GM23248 (cell line): Measurements from ENCODE around the gene RBM28. TPM values are rescaled to one million over a fixed set of nuclear protein-coding genes. Genes with fewer than 3 reads are reported as not detected.

ENCODE experiments used
- DNase-seq: peaks from one replicate; pipeline ENCODE4 v3.0.0-alpha.2; 2015
- H2AFZ ChIP-seq: fragments of 200-600 bp; sonication (generic); 2 replicates; pipeline ENCODE4 v1.6.1; 2016; ENCODE audit warnings: antibody characterized with exemption
- H3F3A ChIP-seq: fragments of 200-600 bp; sonication (generic); 2 replicates; pipeline ENCODE4 v1.6.1; 2016; ENCODE audit warnings: mild to moderate bottlenecking, antibody characterized with exemption, mixed run types; ENCODE audit not compliant: insufficient read depth
- H3K27ac ChIP-seq: fragments of 200-600 bp; sonication (generic); 2 replicates; pipeline ENCODE4 v1.5.1; 2016; ENCODE audit warnings: mild to moderate bottlenecking
- H3K27me3 ChIP-seq: fragments of 200-600 bp; sonication (generic); replicated peaks from 2 replicates; pipeline ENCODE4 v1.6.1; 2016; ENCODE audit warnings: mild to moderate bottlenecking; ENCODE audit not compliant: insufficient read depth
- H3K36me3 ChIP-seq: fragments of 200-600 bp; sonication (generic); 2 replicates; pipeline ENCODE4 v1.6.1; 2016; ENCODE audit warnings: low read depth, mild to moderate bottlenecking
- H3K4me1 ChIP-seq: fragments of 200-600 bp; sonication (generic); 2 replicates; pipeline ENCODE4 v1.6.1; 2016; ENCODE audit warnings: mild to moderate bottlenecking; ENCODE audit not compliant: insufficient read depth
- H3K4me2 ChIP-seq: fragments of 200-600 bp; sonication (generic); one replicate; pipeline ENCODE4 v1.6.1; 2016; ENCODE audit warnings: mild to moderate bottlenecking; ENCODE audit not compliant: unreplicated experiment
- H3K4me3 ChIP-seq: fragments of 200-600 bp; sonication (generic); 2 replicates; pipeline ENCODE4 v1.5.1; 2016; ENCODE audit warnings: mild to moderate bottlenecking
- H3K79me2 ChIP-seq: fragments of 200-600 bp; sonication (generic); 2 replicates; pipeline ENCODE4 v1.6.1; 2016; ENCODE audit warnings: mild to moderate bottlenecking; ENCODE audit not compliant: insufficient read depth
- H3K9ac ChIP-seq: fragments of 200-600 bp; sonication (generic); 2 replicates; pipeline ENCODE4 v1.6.1; 2016; ENCODE audit warnings: mild to moderate bottlenecking
- H3K9me2 ChIP-seq: fragments of 200-600 bp; sonication (generic); 2 replicates; pipeline ENCODE4 v1.6.1; 2016; ENCODE audit warnings: mixed run types, mild to moderate bottlenecking, moderate library complexity; ENCODE audit not compliant: insufficient read depth
- H3K9me3 ChIP-seq: fragments of 200-600 bp; sonication (generic); one replicate; pipeline ENCODE4 v1.6.1; 2017; ENCODE audit warnings: low read depth
- H4K20me1 ChIP-seq: fragments of 200-600 bp; sonication (generic); 2 replicates; pipeline ENCODE4 v1.6.0; 2016; ENCODE audit not compliant: insufficient read depth
- EZH2 ChIP-seq: fragments of 200-600 bp; sonication (generic); IDR thresholded peaks from 2 replicates; pipeline ENCODE4 v1.6.1; 2018; ENCODE audit warnings: antibody characterized with exemption, mild to moderate bottlenecking; ENCODE audit not compliant: insufficient read depth, poor library complexity, severe bottlenecking
- EZH2phosphoT487 ChIP-seq: fragments of 200-600 bp; sonication (generic); IDR thresholded peaks from 2 replicates; pipeline ENCODE4 v1.6.1; 2018; ENCODE audit warnings: antibody characterized with exemption, moderate library complexity, mild to moderate bottlenecking, low read depth; ENCODE audit not compliant: insufficient read depth
- WGBS, 2 experiments: methylation state at CpG; one replicate each; pipeline ENCODE4 v1.1.6; 2015 to 2017; ENCODE audit warnings: low lambda C conversion rate in 2 of 2, low coverage in 1 of 2; ENCODE audit errors: missing lambda C conversion rate in 2 of 2; 5-methylcytosine and 5-hydroxymethylcytosine counted together
- in situ Hi-C: fragments of 300-500 bp; cut with MboI; formaldehyde crosslinking; loops from 2 replicates; pipeline ENCODE4 v1.15.0; 2020
- polyA plus RNA-seq: library from polyadenylated mRNA; unstranded; fragments of >200 nt; fragmentation: Nextera tagmentation; extraction: Ambion mirVana; gene quantifications from 2 replicates; pipeline ENCODE4 v1.2.1, GENCODE V29; 2016
- total RNA-seq: library from RNA; depleted of rRNA; stranded (reverse); fragments of >200 nt; shearing (Covaris generic); gene quantifications from 2 replicates; pipeline ENCODE4 v1.2.3, GENCODE V29; 2014

The RBM28 gene
- total and polyA plus RNA-seq, 2 experiments from 2014 or later = 18.9 to 25.7 TPM

DNA sequence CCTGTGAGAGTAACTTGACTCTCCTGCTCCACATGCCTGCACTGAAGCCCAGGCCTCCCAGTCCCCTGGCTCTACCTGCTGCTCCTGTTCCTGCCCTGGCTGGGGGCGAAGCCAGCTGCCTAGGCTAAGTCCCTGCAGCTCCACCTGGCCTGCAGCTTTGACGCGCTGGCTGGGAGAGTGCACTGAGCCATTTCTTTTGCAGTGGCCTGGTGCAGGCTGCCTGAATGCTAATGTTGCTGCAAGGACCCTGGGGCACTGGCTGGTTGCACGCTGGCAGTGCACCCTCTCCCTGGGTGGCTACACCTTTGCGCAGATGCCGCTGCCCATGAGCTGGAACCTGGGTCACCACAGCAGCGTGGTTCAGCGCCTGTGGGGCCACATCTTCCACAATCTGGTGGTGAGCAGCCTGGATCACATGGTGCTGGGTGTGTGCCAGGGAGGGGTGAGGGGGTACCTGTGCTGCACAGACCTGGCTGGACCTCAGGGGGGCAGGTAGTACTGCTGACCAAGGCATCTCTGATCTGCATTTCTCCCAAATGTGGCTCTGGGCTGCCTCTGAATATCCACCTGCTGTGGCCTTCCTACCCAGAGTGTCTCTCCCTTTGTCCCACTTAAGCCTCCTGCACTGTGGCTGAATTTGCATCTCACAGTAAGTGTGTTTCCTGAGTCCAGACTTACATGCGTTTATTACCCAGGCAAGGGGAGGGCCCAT, 46.1 kb upstream of the RBM28 start:
- H3K79me2 ChIP-seq = no peaks in the 10 kb centered on the region
- no peaks in the 10 kb centered on the region for H3K36me3 ChIP-seq
- no peaks in the 10 kb centered on the region for H4K20me1 ChIP-seq
- H3F3A ChIP-seq = 0 out of 2 replicates have a peak, but pooled peaks cover 7% of the 10 kb centered on the region
- H3K4me3 ChIP-seq = no peak overlapping the region
- H3K9ac ChIP-seq = no peak overlapping the region
- TF ChIP-seq EZH2 = no peak
- TF ChIP-seq EZH2phosphoT487 = no peak
- H3K9me2 ChIP-seq = no peaks in the 10 kb centered on the region
- H3K4me1 ChIP-seq = no peaks in the 10 kb centered on the region
- no peak for DNase-seq
- in situ Hi-C loops = no loop called here
- H2AFZ ChIP-seq = no peak overlapping the region
- 75 to 79% methylated on average over 9 of the region's 9 CpGs for WGBS, 2 experiments
- H3K27me3 ChIP-seq = no peaks in the 10 kb centered on the region
- H3K9me3 ChIP-seq = no peaks in the 10 kb centered on the region
- H3K27ac ChIP-seq = no peak overlapping the region
- H3K4me2 ChIP-seq = no peak overlapping the region

DNA sequence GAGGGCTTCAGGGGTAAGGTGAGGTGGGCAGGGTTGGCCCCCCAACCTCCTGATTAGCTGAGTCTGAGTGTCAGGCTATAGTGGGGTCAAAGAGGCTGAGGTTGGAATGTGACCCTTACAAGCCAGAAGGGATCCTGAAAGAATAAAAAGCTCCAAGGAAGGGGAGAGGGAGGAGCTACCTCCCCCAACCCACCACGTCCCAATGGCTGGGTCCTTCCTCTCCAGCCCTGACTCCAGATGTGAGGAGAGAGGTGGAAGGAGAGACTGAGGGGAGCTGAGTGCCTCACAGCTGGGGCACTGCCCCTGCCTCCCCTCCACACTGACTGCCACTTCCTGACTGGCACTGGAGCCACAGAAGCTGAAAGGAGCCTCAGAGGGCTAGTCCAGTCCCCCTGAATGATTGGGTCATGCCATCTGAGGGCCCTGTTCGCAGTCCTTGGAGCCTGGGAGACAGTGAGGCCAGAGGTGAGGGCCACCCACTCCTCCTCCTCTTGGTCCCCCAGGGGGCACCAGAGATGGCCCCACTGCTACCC, 45.4 kb upstream of the RBM28 start:
- no peaks in the 10 kb centered on the region for H3K27me3 ChIP-seq
- H3F3A ChIP-seq = 0 out of 2 replicates have a peak, but pooled peaks cover 7% of the 10 kb centered on the region
- H3K36me3 ChIP-seq = no peaks in the 10 kb centered on the region
- no peak overlapping the region for H3K9ac ChIP-seq
- WGBS, 2 experiments = 40 to 50% methylated on average over 2 of the region's 2 CpGs
- no peaks in the 10 kb centered on the region for H3K9me2 ChIP-seq
- in situ Hi-C loops = no loop called here
- no peak for DNase-seq
- no peaks in the 10 kb centered on the region for H3K79me2 ChIP-seq
- no peak overlapping the region for H3K27ac ChIP-seq
- TF ChIP-seq EZH2phosphoT487 = no peak
- TF ChIP-seq EZH2 = no peak
- no peak overlapping the region for H3K4me2 ChIP-seq
- H4K20me1 ChIP-seq = no peaks in the 10 kb centered on the region
- no peaks in the 10 kb centered on the region for H3K9me3 ChIP-seq
- H3K4me1 ChIP-seq = no peaks in the 10 kb centered on the region
- H3K4me3 ChIP-seq = no peak overlapping the region
- H2AFZ ChIP-seq = no peak overlapping the region

DNA sequence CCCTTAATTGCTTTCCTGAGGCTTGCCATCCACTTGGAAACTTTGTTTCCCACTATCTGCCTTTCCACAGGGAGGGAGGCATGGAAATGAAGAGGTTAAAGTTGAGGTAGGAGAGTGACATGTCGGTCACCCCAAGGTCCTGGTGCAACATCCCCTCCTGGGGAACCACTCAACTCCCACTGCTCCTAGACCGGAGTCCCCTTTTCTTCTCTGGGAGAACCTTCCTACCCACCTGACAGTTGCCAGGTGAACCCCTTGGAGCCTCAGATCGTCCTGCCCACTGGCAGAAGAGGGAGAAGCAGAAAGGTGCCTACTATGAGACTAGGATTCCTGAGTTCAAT, 44.4 kb upstream of the RBM28 start:
- no peaks in the 10 kb centered on the region for H3K36me3 ChIP-seq
- no peaks in the 10 kb centered on the region for H3K27me3 ChIP-seq
- no peaks in the 10 kb centered on the region for H4K20me1 ChIP-seq
- WGBS, 2 experiments = 36 to 49% methylated on average over 3 of the region's 3 CpGs
- TF ChIP-seq EZH2 (no peak), EZH2phosphoT487 (no peak)
- H3K4me3 ChIP-seq = no peak overlapping the region
- no peak overlapping the region for H2AFZ ChIP-seq
- no peak overlapping the region for H3K9ac ChIP-seq
- H3K9me3 ChIP-seq = no peaks in the 10 kb centered on the region
- H3K27ac ChIP-seq = no peak overlapping the region
- in situ Hi-C loops = no loop called here
- DNase-seq = no peak
- no peak overlapping the region for H3K4me2 ChIP-seq
- H3K9me2 ChIP-seq = no peaks in the 10 kb centered on the region
- no peaks in the 10 kb centered on the region for H3K79me2 ChIP-seq
- 0 out of 2 replicates have a peak, but pooled peaks cover 7% of the 10 kb centered on the region for H3F3A ChIP-seq
- H3K4me1 ChIP-seq = no peaks in the 10 kb centered on the region

DNA sequence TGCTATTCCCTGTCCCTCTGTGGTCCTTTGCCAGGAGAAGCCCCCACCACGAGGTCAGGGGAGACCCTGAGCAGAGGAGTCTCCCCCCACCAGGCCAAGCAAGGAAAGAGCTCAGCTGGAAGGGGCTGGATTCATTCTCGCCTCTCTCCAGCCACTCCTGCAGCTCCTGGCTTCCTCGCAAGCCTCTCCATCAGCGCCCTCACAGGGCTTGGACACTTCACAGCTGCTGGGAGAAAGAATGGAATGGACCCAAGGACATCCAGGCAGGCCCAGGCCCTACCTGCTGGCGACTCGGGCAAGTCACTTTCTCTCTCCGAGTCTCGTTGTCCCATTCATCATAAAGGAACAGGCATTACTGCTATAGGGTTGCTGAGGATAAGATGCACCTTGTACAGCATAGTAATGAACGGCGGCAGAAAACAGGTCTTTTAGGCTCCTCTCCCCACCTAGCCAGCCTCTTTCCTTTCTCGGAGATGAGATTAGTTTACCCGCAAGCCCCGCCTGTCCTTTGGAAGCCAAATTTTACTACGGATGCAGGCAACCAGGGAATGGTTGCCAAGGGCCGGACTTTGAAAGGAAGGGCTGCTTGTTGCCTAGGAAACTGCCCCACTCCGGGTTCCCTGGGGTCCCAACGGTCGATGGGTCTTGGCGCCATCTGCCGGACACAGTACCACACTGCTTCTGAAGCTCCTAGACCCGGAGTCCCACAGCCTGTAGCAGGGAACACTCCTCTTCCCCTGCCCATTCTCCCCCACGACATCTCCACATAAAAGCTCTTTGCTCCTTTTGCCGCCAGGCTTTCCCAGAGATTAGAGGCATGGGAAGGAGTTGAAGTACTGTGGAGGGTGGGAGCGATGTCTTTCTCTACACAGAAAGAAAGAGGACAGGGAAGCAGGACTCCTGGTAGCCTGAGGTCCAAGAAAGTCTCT, 43.8 kb upstream of the RBM28 start:
- no peak overlapping the region for H3K9ac ChIP-seq
- WGBS, 2 experiments = 20 to 22% methylated on average over 24 of the region's 24 CpGs
- peak; percentile 81 for DNase-seq

More for the DNA sequence above, 43.8 kb upstream of the RBM28 start:
- Histone ChIP-seq H3F3A (0 out of 2 replicates have a peak, but pooled peaks cover 7% of the 10 kb centered on the region), H3K9me2 (no peaks in the 10 kb centered on the region), H3K79me2 (no peaks in the 10 kb centered on the region), H3K4me2 (no peak overlapping the region), H3K4me3 (no peak overlapping the region), H3K9me3 (no peaks in the 10 kb centered on the region), H2AFZ (no peak overlapping the region), H3K4me1 (no peaks in the 10 kb centered on the region), H4K20me1 (no peaks in the 10 kb centered on the region), H3K27me3 (no peaks in the 10 kb centered on the region), H3K36me3 (no peaks in the 10 kb centered on the region), H3K27ac (no peak overlapping the region)
- TF ChIP-seq EZH2phosphoT487 (no peak), EZH2 (no peak)
- in situ Hi-C loops = no loop called here
